ENCODE results near the gene KIF5B.
"Not testable (repeated sequence)": the region's sequence is repeated elsewhere in the genome, so short reads cannot be mapped to it uniquely, and the experiment has no call there.

Gene KIF5B

DNA sequence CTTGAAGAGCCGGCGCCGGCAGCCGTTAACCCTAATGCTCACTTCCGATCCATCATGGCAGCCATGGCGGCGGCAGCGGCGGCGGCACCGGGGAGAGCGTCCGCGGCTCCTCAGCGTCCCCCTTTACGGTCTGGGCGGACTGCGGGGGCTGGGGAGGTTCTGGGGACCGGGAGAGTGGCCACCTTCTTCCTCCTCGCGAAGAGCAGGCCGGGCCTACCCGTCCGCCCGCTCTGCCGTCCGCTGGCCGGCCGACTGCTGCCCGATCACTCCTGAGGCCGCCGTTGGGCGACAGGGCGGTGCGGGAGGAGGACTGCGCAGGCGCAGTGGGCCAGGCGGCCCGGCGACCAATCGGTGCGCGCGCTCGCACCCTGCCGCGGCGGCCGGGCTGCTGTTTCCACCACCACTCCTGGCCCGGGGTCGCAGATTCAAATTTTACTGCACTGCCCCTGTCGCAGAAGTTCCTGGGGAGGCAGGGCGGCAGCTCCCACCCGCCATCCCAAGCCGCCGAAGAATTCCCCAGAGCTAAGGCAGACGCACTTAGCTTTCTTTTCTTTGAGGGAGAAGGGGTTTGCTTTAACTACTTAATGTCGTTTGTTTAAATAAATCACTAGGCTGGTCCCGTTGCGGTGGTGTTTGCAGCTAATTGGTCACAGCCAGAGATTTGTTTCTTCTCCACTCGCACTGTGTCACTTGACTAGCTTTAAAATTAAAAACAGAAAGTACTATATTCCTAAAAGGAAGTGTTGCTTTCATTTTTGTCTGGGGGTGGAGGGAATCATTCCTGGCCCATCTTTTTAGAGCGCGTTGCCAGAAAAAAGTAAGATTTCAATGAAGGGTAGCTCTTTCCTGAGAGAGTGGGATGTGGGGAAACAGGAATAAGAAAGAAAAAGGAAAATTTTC lies at the start of gene KIF5B:
KIF5B (minus strand) TSS at position 290 of the 900 bp plus-strand sequence. CDS start 452 bp downstream, outside the sequence.
- no peaks in the 10 kb centered on the region for H3K4me1 ChIP-seq (ENCODE audit: control insufficient read depth, insufficient read depth, low read length)
- no peak within 1 kb of the TSS for H3K27ac ChIP-seq (ENCODE audit: low read length)
- no peaks in the 10 kb centered on the region for H3K9me3 ChIP-seq (ENCODE audit: control insufficient read depth, insufficient read depth, low read length)
- H3K4me3 ChIP-seq (ENCODE audit: low read length): peak within 1 kb of the TSS; percentile 97
- H3K27me3 ChIP-seq (ENCODE audit: control insufficient read depth, insufficient read depth, low read length): no peaks in the 10 kb centered on the region
- no peak for DNase-seq (ENCODE audit: low read depth, low spot score)
- WGBS (ENCODE audit: insufficient coverage, insufficient read length): no CpG with 5 or more reads among the region's 63 CpGs
- no peaks in the 10 kb centered on the region for H3K36me3 ChIP-seq (ENCODE audit: control insufficient read depth, insufficient read depth, low read length)

DNA sequence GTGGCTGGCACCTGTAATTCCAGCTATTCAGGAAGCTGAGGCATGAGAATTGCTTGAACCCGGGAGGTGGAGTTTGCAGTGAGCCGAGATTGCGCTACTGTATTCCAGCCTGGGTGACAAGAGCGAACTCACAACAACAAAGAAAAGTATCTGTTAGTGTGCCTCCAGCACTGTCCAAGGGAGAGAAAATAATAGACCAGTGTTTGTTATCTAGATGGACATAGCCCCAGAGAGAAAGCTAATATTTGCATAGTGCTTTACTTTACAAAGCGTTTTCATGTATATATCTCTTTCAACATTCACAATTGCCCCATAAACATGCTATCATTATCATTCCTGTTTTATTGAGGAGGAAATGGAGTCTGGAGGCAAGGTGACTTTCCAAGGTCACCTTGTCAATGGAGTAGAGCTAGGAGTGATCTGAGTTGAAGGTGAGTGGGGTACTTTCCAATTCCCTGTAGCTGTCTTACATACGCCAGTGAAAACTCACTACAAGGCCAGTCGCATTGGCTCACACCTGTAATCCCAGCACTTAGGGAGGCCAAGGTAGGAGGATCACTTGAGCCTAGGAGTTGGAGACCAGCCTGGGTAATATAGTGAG lies 49.7 kb upstream of the KIF5B start:
- WGBS (ENCODE audit: insufficient coverage, insufficient read length): no CpG with 5 or more reads among the region's 7 CpGs
- Histone ChIP-seq H3K27me3 (ENCODE audit: control insufficient read depth, insufficient read depth, low read length) (no peaks in the 10 kb centered on the region), H3K9me3 (ENCODE audit: control insufficient read depth, insufficient read depth, low read length) (0 out of 2 replicates have a peak, but pooled peaks cover 1% of the 10 kb centered on the region), H3K27ac (ENCODE audit: low read length) (no peak overlapping the region), H3K4me1 (ENCODE audit: control insufficient read depth, insufficient read depth, low read length) (no peaks in the 10 kb centered on the region; the same call in 1 of the 2 replicates), H3K4me3 (ENCODE audit: low read length) (no peak overlapping the region), H3K36me3 (ENCODE audit: control insufficient read depth, insufficient read depth, low read length) (no peaks in the 10 kb centered on the region)
- no peak for DNase-seq (ENCODE audit: low read depth, low spot score)

- no CpG with 5 or more reads among the region's 5 CpGs for WGBS (ENCODE audit: insufficient coverage, insufficient read length)
- H3K27me3 ChIP-seq (ENCODE audit: control insufficient read depth, insufficient read depth, low read length): no peaks in the 10 kb centered on the region
- H3K4me1 ChIP-seq (ENCODE audit: control insufficient read depth, insufficient read depth, low read length): no peaks in the 10 kb centered on the region; the same call in 1 of the 2 replicates
- no peak overlapping the region for H3K4me3 ChIP-seq (ENCODE audit: low read length)
- no peak for DNase-seq (ENCODE audit: low read depth, low spot score)
- H3K9me3 ChIP-seq (ENCODE audit: control insufficient read depth, insufficient read depth, low read length): 0 out of 2 replicates have a peak, but pooled peaks cover 1% of the 10 kb centered on the region
- no peaks in the 10 kb centered on the region for H3K36me3 ChIP-seq (ENCODE audit: control insufficient read depth, insufficient read depth, low read length)
- no peak overlapping the region for H3K27ac ChIP-seq (ENCODE audit: low read length)
These were observed 48.6 kb upstream of the KIF5B start for GRCh38 chr10:32104622-32105509.

- H3K9me3 ChIP-seq (ENCODE audit: control insufficient read depth, insufficient read depth, low read length): 0 out of 2 replicates have a peak, but pooled peaks cover 1% of the 10 kb centered on the region
- no peaks in the 10 kb centered on the region; the same call in 1 of the 2 replicates for H3K4me1 ChIP-seq (ENCODE audit: control insufficient read depth, insufficient read depth, low read length)
- H3K36me3 ChIP-seq (ENCODE audit: control insufficient read depth, insufficient read depth, low read length): no peaks in the 10 kb centered on the region
- H3K4me3 ChIP-seq (ENCODE audit: low read length): no peak overlapping the region
- WGBS (ENCODE audit: insufficient coverage, insufficient read length): no CpG with 5 or more reads among the region's 3 CpGs
- no peak for DNase-seq (ENCODE audit: low read depth, low spot score)
- no peak overlapping the region for H3K27ac ChIP-seq (ENCODE audit: low read length)
- H3K27me3 ChIP-seq (ENCODE audit: control insufficient read depth, insufficient read depth, low read length): no peaks in the 10 kb centered on the region
These were observed 48.0 kb upstream of the KIF5B start for GRCh38 chr10:32104181-32104580.

GRCh38 chr10:32103721-32104120 lies 47.5 kb upstream of the KIF5B start:
- Histone ChIP-seq H3K27ac (ENCODE audit: low read length) (no peak overlapping the region), H3K4me1 (ENCODE audit: control insufficient read depth, insufficient read depth, low read length) (no peaks in the 10 kb centered on the region; the same call in 1 of the 2 replicates), H3K9me3 (ENCODE audit: control insufficient read depth, insufficient read depth, low read length) (0 out of 2 replicates have a peak, but pooled peaks cover 1% of the 10 kb centered on the region), H3K27me3 (ENCODE audit: control insufficient read depth, insufficient read depth, low read length) (no peaks in the 10 kb centered on the region), H3K4me3 (ENCODE audit: low read length) (no peak overlapping the region), H3K36me3 (ENCODE audit: control insufficient read depth, insufficient read depth, low read length) (no peaks in the 10 kb centered on the region)
- no CpG with 5 or more reads among the region's 3 CpGs for WGBS (ENCODE audit: insufficient coverage, insufficient read length)
- DNase-seq (ENCODE audit: low read depth, low spot score): no peak

DNA sequence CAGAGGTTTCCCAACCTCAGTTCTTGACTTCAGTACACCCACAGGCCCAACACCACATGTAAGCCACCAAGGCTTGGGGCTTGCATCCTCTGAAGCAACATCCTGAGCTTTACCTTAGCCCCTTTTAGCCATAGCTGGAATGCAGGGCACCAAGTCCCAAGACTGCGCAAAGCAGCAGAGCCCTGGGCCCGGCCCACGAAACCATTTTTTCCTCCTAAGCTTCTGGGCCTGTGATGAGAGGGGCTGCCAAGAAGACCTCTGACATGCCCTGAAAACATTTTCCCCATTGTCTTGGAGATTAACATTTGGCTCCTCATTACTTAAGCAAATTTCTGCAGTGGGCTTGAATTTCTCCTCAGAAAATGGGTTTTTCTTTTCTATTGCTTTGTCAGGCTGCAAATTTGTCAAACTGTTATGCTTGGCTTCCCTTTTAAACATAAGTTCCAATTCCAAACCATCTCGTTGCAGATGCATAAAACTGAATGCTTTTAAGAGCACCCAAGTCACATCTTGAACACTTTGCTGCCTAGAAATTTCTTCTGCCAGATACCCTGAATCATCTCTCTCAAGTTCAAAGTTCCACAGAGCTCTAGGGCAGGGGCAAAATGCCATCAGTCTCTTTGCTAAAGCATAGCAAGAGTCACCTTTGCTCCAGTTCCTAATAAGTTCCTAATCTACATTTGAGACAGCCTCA lies 42.5 kb upstream of the KIF5B start:
- H3K27ac ChIP-seq (ENCODE audit: low read length); H3K4me1 ChIP-seq (ENCODE audit: control insufficient read depth, insufficient read depth, low read length); H3K36me3 ChIP-seq (ENCODE audit: control insufficient read depth, insufficient read depth, low read length); H3K9me3 ChIP-seq (ENCODE audit: control insufficient read depth, insufficient read depth, low read length); H3K27me3 ChIP-seq (ENCODE audit: control insufficient read depth, insufficient read depth, low read length); DNase-seq (ENCODE audit: low read depth, low spot score); H3K4me3 ChIP-seq (ENCODE audit: low read length): not testable (repeated sequence)
- no CpG with 5 or more reads among the region's 4 CpGs for WGBS (ENCODE audit: insufficient coverage, insufficient read length)

DNA sequence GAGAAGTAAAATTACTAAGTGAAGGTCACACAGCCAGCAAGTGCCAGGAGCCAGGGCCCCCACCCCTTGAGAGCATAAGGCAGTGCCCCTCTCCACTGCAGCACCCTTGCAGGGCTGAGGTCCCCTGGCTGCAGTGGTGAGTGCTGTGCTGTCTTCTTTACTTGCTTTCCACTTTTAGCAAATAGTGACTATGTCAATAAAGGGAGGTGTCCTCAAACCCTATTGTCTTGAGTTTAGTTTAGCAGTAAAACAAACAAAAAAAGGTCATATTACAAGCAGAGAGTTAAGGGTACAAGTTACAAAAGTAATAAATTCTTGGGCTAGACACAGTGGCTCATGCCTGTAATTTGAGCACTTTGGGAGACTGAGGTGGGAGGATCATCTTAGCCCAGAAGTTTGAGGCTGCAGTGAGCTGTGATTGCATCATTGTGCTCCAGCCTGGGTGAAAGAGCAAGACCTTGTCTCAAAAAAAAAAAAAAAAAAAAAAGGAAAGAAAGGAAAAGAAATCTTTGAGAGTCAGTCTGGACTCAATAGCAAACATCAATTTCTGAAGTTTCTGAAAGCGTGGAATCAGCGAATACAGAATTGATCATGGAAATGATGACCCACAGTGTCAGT lies 39.0 kb upstream of the KIF5B start:
- no peak for DNase-seq (ENCODE audit: low read depth, low spot score)
- no peaks in the 10 kb centered on the region for H3K36me3 ChIP-seq (ENCODE audit: control insufficient read depth, insufficient read depth, low read length)
- H3K27ac ChIP-seq (ENCODE audit: low read length): no peak overlapping the region
- WGBS (ENCODE audit: insufficient coverage, insufficient read length): no CpG with 5 or more reads among the region's 2 CpGs
- no peaks in the 10 kb centered on the region for H3K9me3 ChIP-seq (ENCODE audit: control insufficient read depth, insufficient read depth, low read length)
- no peaks in the 10 kb centered on the region for H3K4me1 ChIP-seq (ENCODE audit: control insufficient read depth, insufficient read depth, low read length)
- H3K27me3 ChIP-seq (ENCODE audit: control insufficient read depth, insufficient read depth, low read length): no peaks in the 10 kb centered on the region
- H3K4me3 ChIP-seq (ENCODE audit: low read length): no peak overlapping the region

- Histone ChIP-seq H3K9me3 (ENCODE audit: control insufficient read depth, insufficient read depth, low read length) (no peaks in the 10 kb centered on the region), H3K4me3 (ENCODE audit: low read length) (no peak overlapping the region), H3K4me1 (ENCODE audit: control insufficient read depth, insufficient read depth, low read length) (no peaks in the 10 kb centered on the region), H3K27ac (ENCODE audit: low read length) (no peak overlapping the region), H3K27me3 (ENCODE audit: control insufficient read depth, insufficient read depth, low read length) (no peaks in the 10 kb centered on the region), H3K36me3 (ENCODE audit: control insufficient read depth, insufficient read depth, low read length) (no peaks in the 10 kb centered on the region)
- DNase-seq (ENCODE audit: low read depth, low spot score): no peak
- WGBS (ENCODE audit: insufficient coverage, insufficient read length): no CpG with 5 or more reads among the region's 2 CpGs
These were observed 37.4 kb upstream of the KIF5B start for GRCh38 chr10:32093650-32094049.

DNA sequence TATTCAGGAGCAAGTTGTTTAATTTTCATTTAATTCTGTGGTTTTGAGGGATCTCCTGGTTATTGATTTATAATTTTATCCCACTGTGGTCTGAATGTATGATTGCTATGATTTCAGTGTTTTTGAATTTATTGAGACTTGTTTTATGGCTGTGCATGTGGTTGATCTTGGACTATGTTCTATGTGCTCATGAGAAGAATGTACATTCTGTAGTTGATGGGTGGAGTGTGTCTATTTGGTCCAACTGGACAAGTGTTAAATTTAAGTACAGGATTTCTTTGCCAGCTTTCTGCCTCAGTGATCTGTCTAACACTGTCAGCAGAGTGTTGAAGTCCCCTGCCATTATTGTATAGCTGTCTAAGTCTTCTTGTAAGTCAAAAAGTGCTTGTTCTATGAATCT lies 34.8 kb upstream of the KIF5B start:
- Histone ChIP-seq H3K4me1 (ENCODE audit: control insufficient read depth, insufficient read depth, low read length) (no peaks in the 10 kb centered on the region), H3K36me3 (ENCODE audit: control insufficient read depth, insufficient read depth, low read length) (no peaks in the 10 kb centered on the region), H3K27me3 (ENCODE audit: control insufficient read depth, insufficient read depth, low read length) (no peaks in the 10 kb centered on the region), H3K4me3 (ENCODE audit: low read length) (no peak overlapping the region), H3K9me3 (ENCODE audit: control insufficient read depth, insufficient read depth, low read length) (no peaks in the 10 kb centered on the region), H3K27ac (ENCODE audit: low read length) (no peak overlapping the region)
- no peak for DNase-seq (ENCODE audit: low read depth, low spot score)
